ENCODE results near the gene ZC3H12A.

The ZC3H12A gene

DNA sequence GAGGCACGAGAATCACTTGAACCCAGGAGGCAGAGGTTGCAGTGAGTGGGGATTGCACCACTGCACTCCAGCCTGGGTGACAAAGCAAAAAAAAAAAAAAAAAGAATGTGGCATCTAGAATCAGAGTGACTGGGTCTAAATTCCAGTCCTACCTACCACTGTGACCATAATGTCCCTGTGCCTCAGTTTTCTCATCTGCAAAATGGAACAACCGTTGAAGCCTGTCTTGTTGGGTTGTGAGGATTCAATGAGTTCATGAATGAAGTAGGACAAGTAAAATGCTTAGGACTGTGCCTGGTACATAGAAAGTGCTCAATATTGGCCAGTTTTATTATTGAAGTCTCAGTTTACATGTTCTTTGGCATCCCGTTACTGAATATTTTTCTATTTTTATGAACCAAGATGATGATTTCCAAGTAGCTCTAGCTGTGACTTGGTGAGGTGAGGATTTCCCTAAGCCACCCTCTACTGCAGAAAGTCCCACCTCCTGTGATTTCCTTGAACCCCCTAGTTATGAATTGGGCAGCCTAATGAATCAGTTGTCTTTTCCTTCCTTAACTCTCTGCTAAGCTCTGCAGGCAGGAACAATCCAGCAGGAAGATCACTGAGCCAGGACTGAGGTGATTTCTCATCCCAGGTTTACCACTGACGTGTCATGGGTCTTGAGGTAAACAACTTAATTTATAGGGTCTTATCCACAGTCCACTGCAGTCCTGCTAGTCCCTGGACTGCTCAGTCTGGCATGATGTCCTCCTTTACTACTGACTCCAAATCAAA is 59.1 kb downstream of the ZC3H12A start:
- Histone ChIP-seq H3K9ac (no peak overlapping the region), H3K4me1 (peaks cover 0 to 9% (median 3%) of the 10 kb centered on the region in 10 experiments; a peak in 9 of 20 replicates), H3K4me3 (no peak overlapping the region), H3K27ac (no peak overlapping the region), H3K27me3 (no peaks in the 10 kb centered on the region), H3K4me2 (no peak overlapping the region), H3K9me3 (replicated peaks in 1 of 11) (no peaks in the 10 kb centered on the region), H4K20me1 (peaks cover under 1 to 30% (median 17%) of the 10 kb centered on the region in 11 experiments; a peak in 15 of 22 replicates), H3K36me3 (peaks cover 33 to 56% (median 47%) of the 10 kb centered on the region in 11 experiments)
- TF ChIP-seq Cebpa-rat (IDR thresholded peaks at IDR 0.05), result no peak

Measured in BLaER1 treated with 17β-estradiol and CSF1 and Interleukin-3, amounts not matched to agents 10 nM and 100 nM (cell line).